IMR-90 (cell line): ENCODE measurements around the gene HEPH. TPM values are rescaled to one million over a fixed set of nuclear protein-coding genes. Genes with fewer than 3 reads are reported as not detected.

Experiments used
- ATAC-seq: fragments of 200-7000 bp; cut with Tn5 transposase; 2 replicates; pipeline ENCODE4 v1.9.1; 2020; ENCODE audit warnings: low read depth, mild to moderate bottlenecking, moderate library complexity
- BruUV-seq: library from RNA; stranded (reverse); fragments of 400-500 nt; replicated peaks from 2 replicates; lab custom pipeline; 2021; lab: Mats Ljungman, UMichigan
- CTCF ChIA-PET: fragments of 300-600 bp; formaldehyde crosslinking; extraction: SDS; loops from one replicate; lab custom pipeline; 2021; ENCODE audit warnings: antibody characterized with exemption; lab: Yijun Ruan, JAX
- POLR2A ChIA-PET: fragments of 300-600 bp; sonication (Branson Sonifier 250); formaldehyde crosslinking; loops from one replicate; lab custom pipeline; 2022; ENCODE audit warnings: antibody characterized with exemption; ENCODE audit not compliant: unreplicated experiment; lab: Charles Lee
- DNase-seq: peaks from one replicate; pipeline ENCODE4 v3.0.0; 2013
- H2AFZ ChIP-seq: replicated peaks from 2 replicates; pipeline ENCODE3; 2013; ENCODE audit warnings: low read length, mild to moderate bottlenecking; ENCODE audit not compliant: poor library complexity
- H2AK5ac ChIP-seq: 2 replicates; pipeline ENCODE4 v1.6.1; 2013; ENCODE audit warnings: low read depth, low read length, inconsistent platforms
- H2AK9ac ChIP-seq: replicated peaks from 2 replicates; pipeline ENCODE3; 2013; ENCODE audit warnings: mild to moderate bottlenecking, low read depth, low read length, moderate library complexity; ENCODE audit not compliant: poor library complexity
- H2BK120ac ChIP-seq: 2 replicates; pipeline ENCODE4 v1.6.1; 2013; ENCODE audit warnings: low read depth, low read length, inconsistent platforms
- H2BK15ac ChIP-seq: 3 replicates; pipeline ENCODE4 v1.6.1; 2013; ENCODE audit warnings: low read depth, low read length, inconsistent platforms
- H2BK20ac ChIP-seq: 2 replicates; pipeline ENCODE4 v1.6.1; 2013; ENCODE audit warnings: low read depth, mild to moderate bottlenecking, inconsistent platforms, low read length, moderate library complexity
- H2BK5ac ChIP-seq: 2 replicates; pipeline ENCODE4 v1.6.1; 2013; ENCODE audit warnings: mild to moderate bottlenecking, low read depth, low read length, inconsistent platforms; ENCODE audit not compliant: poor library complexity, severe bottlenecking
- H3K14ac ChIP-seq: replicated peaks from 2 replicates; pipeline ENCODE4 v1.6.1; 2013; ENCODE audit warnings: low read depth, low read length, inconsistent platforms
- H3K18ac ChIP-seq: 2 replicates; pipeline ENCODE4 v1.6.1; 2013; ENCODE audit warnings: low read depth, low read length, control low read depth
- H3K23ac ChIP-seq: 2 replicates; pipeline ENCODE4 v1.6.1; 2013; ENCODE audit warnings: low read depth, low read length, inconsistent platforms
- H3K27ac ChIP-seq: 2 replicates; pipeline ENCODE4 v1.5.1; 2013; ENCODE audit warnings: mild to moderate bottlenecking, control low read depth, low read length; ENCODE audit not compliant: insufficient read depth
- H3K27me3 ChIP-seq: 2 replicates; pipeline ENCODE4 v1.6.1; 2013; ENCODE audit warnings: low read length; ENCODE audit not compliant: control insufficient read depth, insufficient read depth
- H3K36me3 ChIP-seq: 2 replicates; pipeline ENCODE4 v1.6.1; 2013; ENCODE audit warnings: low read length, mixed read lengths; ENCODE audit not compliant: control insufficient read depth, insufficient read depth
- H3K4ac ChIP-seq: 2 replicates; pipeline ENCODE4 v1.6.1; 2013; ENCODE audit warnings: low read depth, low read length, inconsistent platforms
- H3K4me1 ChIP-seq: 2 replicates; pipeline ENCODE4 v1.6.1; 2013; ENCODE audit warnings: low read length, mixed read lengths; ENCODE audit not compliant: control insufficient read depth, insufficient read depth
- H3K4me2 ChIP-seq: 2 replicates; pipeline ENCODE4 v1.6.1; 2013; ENCODE audit warnings: low read depth, mild to moderate bottlenecking, control low read depth, low read length, moderate library complexity
- H3K4me3 ChIP-seq: 2 replicates; pipeline ENCODE4 v1.5.1; 2013; ENCODE audit warnings: low read depth, mild to moderate bottlenecking, control low read depth, low read length, moderate library complexity; ENCODE audit not compliant: insufficient read depth
- H3K56ac ChIP-seq: 2 replicates; pipeline ENCODE4 v1.6.1; 2013; ENCODE audit warnings: low read length, inconsistent platforms; ENCODE audit not compliant: insufficient read depth; ENCODE audit errors: extremely low read depth
- H3K79me1 ChIP-seq, 2 experiments: 2 replicates each; pipeline ENCODE4 v1.6.1; 2013; ENCODE audit warnings: low read length in 2 of 2, inconsistent platforms in 1 of 2, low read depth in 1 of 2
- H3K9ac ChIP-seq: 2 replicates; pipeline ENCODE4 v1.6.1; 2013; ENCODE audit warnings: low read depth, low read length, control low read depth
- H3K9me1 ChIP-seq: 2 replicates; pipeline ENCODE4 v1.6.1; 2013; ENCODE audit warnings: low read length, inconsistent platforms; ENCODE audit not compliant: insufficient read depth
- H3K9me3 ChIP-seq: 2 replicates; pipeline ENCODE4 v1.6.1; 2013; ENCODE audit warnings: low read length; ENCODE audit not compliant: control insufficient read depth, insufficient read depth
- H4K20me1 ChIP-seq: 2 replicates; pipeline ENCODE4 v1.6.1; 2013; ENCODE audit warnings: low read length, inconsistent platforms; ENCODE audit not compliant: insufficient read depth
- H4K5ac ChIP-seq: 2 replicates; pipeline ENCODE4 v1.6.1; 2013; ENCODE audit warnings: mild to moderate bottlenecking, low read depth, low read length, control low read depth
- H4K8ac ChIP-seq, 2 experiments: 2 replicates each; pipeline ENCODE4 v1.6.1; 2013; ENCODE audit warnings: low read depth in 2 of 2, low read length in 2 of 2, control low read depth in 1 of 2, inconsistent platforms in 1 of 2
- H4K91ac ChIP-seq: 2 replicates; pipeline ENCODE4 v1.6.1; 2013; ENCODE audit warnings: low read depth, low read length, inconsistent platforms; ENCODE audit not compliant: insufficient read depth
- BHLHE40 ChIP-seq: fragments of 150-350 bp; IDR thresholded peaks from 2 replicates; pipeline ENCODE4 v1.6.1; 2016; ENCODE audit warnings: mild to moderate bottlenecking, low read depth, low read length
- ELK1 ChIP-seq: fragments of 150-350 bp; IDR thresholded peaks from 2 replicates; pipeline ENCODE4 v1.6.1; 2016; ENCODE audit warnings: low read depth, mild to moderate bottlenecking, low read length, moderate library complexity, borderline replicate concordance
- FOS ChIP-seq: fragments of 150-350 bp; IDR thresholded peaks from 2 replicates; pipeline ENCODE4 v1.6.1; 2016; ENCODE audit warnings: low read depth, low read length
- MAFK ChIP-seq: IDR thresholded peaks from 2 replicates; pipeline ENCODE4 v1.6.1; 2012; ENCODE audit warnings: low read depth, low read length, improper control_type of control experiment
- RAD21 ChIP-seq: IDR thresholded peaks from 2 replicates; pipeline ENCODE4 v1.6.1; 2012; ENCODE audit warnings: low read length, improper control_type of control experiment
- RFX5 ChIP-seq: IDR thresholded peaks from 2 replicates; pipeline ENCODE4 v1.8.0; 2012; ENCODE audit warnings: low read depth, mild to moderate bottlenecking, low read length, moderate library complexity
- SMC3 ChIP-seq: fragments of 150-350 bp; IDR thresholded peaks from 2 replicates; pipeline ENCODE4 v1.6.1; 2016; ENCODE audit warnings: low read depth, mild to moderate bottlenecking, antibody characterized with exemption, low read length, moderate library complexity
- USF2 ChIP-seq: fragments of 150-350 bp; IDR thresholded peaks from 2 replicates; pipeline ENCODE4 v1.6.1; 2017; ENCODE audit warnings: mild to moderate bottlenecking, antibody characterized with exemption, low read length, low read depth
- whole genome bisulfite sequencing, 2 experiments: methylation state at CpG; one replicate each; pipeline versions ENCODE4 v1.1.5 to v1.1.7; 2013; ENCODE audit warnings: missing lambda C conversion rate in 2 of 2; ENCODE audit not compliant: insufficient read length in 1 of 2; ENCODE audit errors: extremely low coverage in 2 of 2; 5-methylcytosine and 5-hydroxymethylcytosine counted together
- dilution Hi-C: fragments of 300-500 bp; cut with HindIII; formaldehyde crosslinking; loops from one replicate; pipeline ENCODE4 v1.14.3; 2018; ENCODE audit warnings: low sequenced_read_pairs; ENCODE audit not compliant: unreplicated experiment
- in situ Hi-C: fragments of 300-500 bp; cut with MboI; formaldehyde crosslinking; loops from 3 replicates; pipeline ENCODE4 v1.14.3; 2019; ENCODE audit warnings: low sequenced_read_pairs, inconsistent platforms, mixed read lengths
- intact Hi-C: fragments of 100-400 bp; cut with micrococcal nuclease; formaldehyde crosslinking; loops from 2 replicates; pipeline ENCODE4 v1.10.0; 2022
- polyA plus RNA-seq, 3 experiments: library from polyadenylated mRNA; depleted of rRNA; stranded (reverse); fragments of >200 nt; gene quantifications; 2 replicates each; pipeline ENCODE4 v1.2.3, GENCODE V29; 2012; ENCODE audit warnings: low replicate concordance in 1 of 3
- total RNA-seq: library from RNA; depleted of rRNA; stranded (reverse); fragments of >200 nt; gene quantifications from 2 replicates; pipeline ENCODE4 v1.2.3, GENCODE V29; 2012

Gene HEPH
- total and polyA plus RNA-seq, 2 of the 4 experiments (the other 2 are of a cell fraction) = 23.5 to 29.5 TPM

GRCh38 chrX:66176134-66176533 is 12.1 kb downstream of the HEPH start:
- Histone ChIP-seq H3K27me3 (no peaks in the 10 kb centered on the region), H3K9ac (no peak overlapping the region), H2BK120ac (no peak overlapping the region), H2AK9ac (no peak overlapping the region), H2BK5ac (no peak overlapping the region), H3K9me3 (no peaks in the 10 kb centered on the region), H3K36me3 (no peaks in the 10 kb centered on the region), H2BK20ac (no peak overlapping the region), H4K5ac (no peak overlapping the region), H2AFZ (no peak overlapping the region), H2BK15ac (no peak overlapping the region), H2AK5ac (no peak overlapping the region), H4K20me1 (no peaks in the 10 kb centered on the region), H3K9me1 (no peaks in the 10 kb centered on the region), H3K4me1 (no peaks in the 10 kb centered on the region), H4K91ac (no peak overlapping the region), H3K79me1 (no peaks in the 10 kb centered on the region), H3K23ac (no peak overlapping the region), H3K18ac (no peak overlapping the region), H3K4me2 (no peak overlapping the region), H3K27ac (no peak overlapping the region), H3K14ac (no peak overlapping the region), H4K8ac (no peak overlapping the region), H3K56ac (no peak overlapping the region), H3K4ac (no peak overlapping the region), H3K4me3 (no peak overlapping the region)
- ChIA-PET CTCF (no interaction called here), POLR2A (no interaction called here)
- dilution Hi-C loops (no loop called here), in situ Hi-C loops (no loop called here), intact Hi-C loops (no loop called here)
- BruUV-seq = no TSS peak
- ATAC-seq (no peak), DNase-seq (no peak)
- no peak for TF ChIP-seq FOS
- TF ChIP-seq SMC3 = no peak
- no peak for TF ChIP-seq RAD21
- no peak for TF ChIP-seq MAFK
- no peak for TF ChIP-seq USF2
- TF ChIP-seq RFX5 = no peak
- TF ChIP-seq ELK1 = no peak
- TF ChIP-seq BHLHE40 = no peak
- no CpG with 5 or more reads among the region's 1 CpG for WGBS, 2 experiments
